Breast epithelium (tissue), 4 donors: ENCODE measurements around the gene NFIX. TPM values are rescaled to one million over a fixed set of nuclear protein-coding genes. Genes with fewer than 3 reads are reported as not detected.
"Not testable (repeated sequence)": the region's sequence is repeated elsewhere in the genome, so short reads cannot be mapped to it uniquely, and the experiment has no call there.

Experiments
- DNase-seq, 2 donors: peaks; one replicate each; pipeline ENCODE4 v3.0.0-alpha.2; 2019; ENCODE audit warnings: low spot score in 2 of 2
- H3K27ac ChIP-seq, 2 donors: fragments of 200-600 bp; sonication (generic) in 1 of 2; one replicate each; pipeline ENCODE4 v1.5.1; 2016 to 2019; ENCODE audit warnings: mild to moderate bottlenecking in 1 of 2
- H3K27me3 ChIP-seq, 2 donors: fragments of 200-600 bp; sonication (generic) in 1 of 2; one replicate each; pipeline versions ENCODE4 v1.5.1 to v1.6.0; 2017 to 2019; ENCODE audit warnings: control low read depth in 1 of 2, mild to moderate bottlenecking in 1 of 2
- H3K36me3 ChIP-seq: fragments of 200-600 bp; one replicate; pipeline ENCODE4 v1.5.1; 2019
- H3K4me1 ChIP-seq, 2 donors: fragments of 200-600 bp; sonication (generic); one replicate each; pipeline ENCODE4 v1.5.1; 2016 to 2019; ENCODE audit warnings: control low read depth in 1 of 2
- H3K4me3 ChIP-seq, 3 donors: fragments of 200-600 bp; sonication (generic); 1 replicate in 2 of 3; 2 replicates in 1 of 3; pipeline ENCODE4 v1.5.1; 2016 to 2019; ENCODE audit warnings: mild to moderate bottlenecking in 3 of 3, moderate library complexity in 2 of 3
- H3K9me3 ChIP-seq, 2 donors: fragments of 200-600 bp; sonication (generic) in 1 of 2; one replicate each; pipeline ENCODE4 v1.5.1; 2016 to 2019; ENCODE audit warnings: control low read depth in 1 of 2
- POLR2A ChIP-seq: fragments of 450-650 bp; IDR thresholded peaks from one replicate; pipeline ENCODE4 v1.6.1; 2016; ENCODE audit warnings: antibody characterized with exemption, mild to moderate bottlenecking, moderate library complexity
- POLR2AphosphoS5 ChIP-seq, 3 donors: sonication (generic); formaldehyde crosslinking; IDR thresholded peaks; one replicate each; pipeline ENCODE4 v1.6.1; 2017; ENCODE audit warnings: antibody characterized with exemption in 3 of 3
- intact Hi-C: fragments of 100-400 bp; cut with DNase I; formaldehyde crosslinking; loops from one replicate; pipeline ENCODE4 v1.15.1; 2023; ENCODE audit warnings: low total_unique reads
- total RNA-seq, 3 donors: library from RNA; depleted of rRNA; stranded (reverse); fragments of >200 nt; gene quantifications; one replicate each; pipeline ENCODE4 v1.1.0, GENCODE V29; 2016
- TF ChIP-seq, protein P1 (sequence below), 3 donors: fragments of 450-650 bp; IDR thresholded peaks; one replicate each; pipeline ENCODE4 v1.5.1; 2016 to 2017; ENCODE audit warnings: antibody characterized with exemption in 3 of 3, mild to moderate bottlenecking in 3 of 3, moderate library complexity in 3 of 3

The NFIX gene
- total RNA-seq, 3 donors from 2014 or later, result 43.6 to 53.9 (median 52.8) TPM

DNA sequence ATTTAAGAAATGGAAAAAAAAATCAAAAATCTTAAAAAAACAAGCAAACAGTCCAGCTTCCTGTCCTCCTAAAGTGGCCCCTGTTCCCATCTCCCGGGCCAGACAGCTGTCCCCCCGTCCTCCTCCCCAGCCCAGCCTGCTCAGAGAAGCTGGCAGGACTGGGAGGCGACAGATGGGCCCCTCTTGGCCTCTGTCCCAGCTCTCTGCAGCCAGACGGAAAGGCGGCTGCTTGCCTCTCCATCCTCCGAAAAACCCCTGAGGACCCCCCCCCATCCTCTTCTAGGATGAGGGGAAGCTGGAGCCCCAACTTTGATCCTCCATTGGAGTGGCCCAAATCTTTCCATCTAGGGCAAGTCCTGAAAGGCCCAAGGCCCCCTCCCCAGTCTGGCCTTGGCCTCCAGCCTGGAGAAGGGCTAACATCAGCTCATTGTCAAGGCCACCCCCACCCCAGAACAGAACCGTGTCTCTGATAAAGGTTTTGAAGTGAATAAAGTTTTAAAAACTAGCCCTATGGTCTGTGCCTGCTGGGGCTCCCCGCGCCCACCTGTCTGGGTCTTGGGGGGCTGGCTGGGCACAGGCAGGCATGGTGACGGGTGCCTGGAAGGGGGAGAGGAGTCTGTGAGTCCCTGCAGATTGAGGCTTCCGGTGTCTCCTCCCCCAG, 42.0 kb upstream of the NFIX start:
- no peak for DNase-seq
- Histone ChIP-seq H3K4me3 (no peak overlapping the region), H3K9me3 (no peaks in the 10 kb centered on the region), H3K4me1 (peaks cover 6 to 7% of the 10 kb centered on the region in 2 donors), H3K27ac (peak overlapping the region in 1 of 2 donors; percentile 61), H3K27me3 (no peaks in the 10 kb centered on the region), H3K36me3 (peaks cover 17% of the 10 kb centered on the region)
- intact Hi-C loops, result no loop called here
- TF ChIP-seq, protein P1, sequence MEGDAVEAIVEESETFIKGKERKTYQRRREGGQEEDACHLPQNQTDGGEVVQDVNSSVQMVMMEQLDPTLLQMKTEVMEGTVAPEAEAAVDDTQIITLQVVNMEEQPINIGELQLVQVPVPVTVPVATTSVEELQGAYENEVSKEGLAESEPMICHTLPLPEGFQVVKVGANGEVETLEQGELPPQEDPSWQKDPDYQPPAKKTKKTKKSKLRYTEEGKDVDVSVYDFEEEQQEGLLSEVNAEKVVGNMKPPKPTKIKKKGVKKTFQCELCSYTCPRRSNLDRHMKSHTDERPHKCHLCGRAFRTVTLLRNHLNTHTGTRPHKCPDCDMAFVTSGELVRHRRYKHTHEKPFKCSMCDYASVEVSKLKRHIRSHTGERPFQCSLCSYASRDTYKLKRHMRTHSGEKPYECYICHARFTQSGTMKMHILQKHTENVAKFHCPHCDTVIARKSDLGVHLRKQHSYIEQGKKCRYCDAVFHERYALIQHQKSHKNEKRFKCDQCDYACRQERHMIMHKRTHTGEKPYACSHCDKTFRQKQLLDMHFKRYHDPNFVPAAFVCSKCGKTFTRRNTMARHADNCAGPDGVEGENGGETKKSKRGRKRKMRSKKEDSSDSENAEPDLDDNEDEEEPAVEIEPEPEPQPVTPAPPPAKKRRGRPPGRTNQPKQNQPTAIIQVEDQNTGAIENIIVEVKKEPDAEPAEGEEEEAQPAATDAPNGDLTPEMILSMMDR (IDR thresholded peaks at IDR 0.05), result no peak
- no peak for TF ChIP-seq POLR2AphosphoS5 (IDR thresholded peaks at IDR 0.05)
- TF ChIP-seq POLR2A, result no peak

DNA sequence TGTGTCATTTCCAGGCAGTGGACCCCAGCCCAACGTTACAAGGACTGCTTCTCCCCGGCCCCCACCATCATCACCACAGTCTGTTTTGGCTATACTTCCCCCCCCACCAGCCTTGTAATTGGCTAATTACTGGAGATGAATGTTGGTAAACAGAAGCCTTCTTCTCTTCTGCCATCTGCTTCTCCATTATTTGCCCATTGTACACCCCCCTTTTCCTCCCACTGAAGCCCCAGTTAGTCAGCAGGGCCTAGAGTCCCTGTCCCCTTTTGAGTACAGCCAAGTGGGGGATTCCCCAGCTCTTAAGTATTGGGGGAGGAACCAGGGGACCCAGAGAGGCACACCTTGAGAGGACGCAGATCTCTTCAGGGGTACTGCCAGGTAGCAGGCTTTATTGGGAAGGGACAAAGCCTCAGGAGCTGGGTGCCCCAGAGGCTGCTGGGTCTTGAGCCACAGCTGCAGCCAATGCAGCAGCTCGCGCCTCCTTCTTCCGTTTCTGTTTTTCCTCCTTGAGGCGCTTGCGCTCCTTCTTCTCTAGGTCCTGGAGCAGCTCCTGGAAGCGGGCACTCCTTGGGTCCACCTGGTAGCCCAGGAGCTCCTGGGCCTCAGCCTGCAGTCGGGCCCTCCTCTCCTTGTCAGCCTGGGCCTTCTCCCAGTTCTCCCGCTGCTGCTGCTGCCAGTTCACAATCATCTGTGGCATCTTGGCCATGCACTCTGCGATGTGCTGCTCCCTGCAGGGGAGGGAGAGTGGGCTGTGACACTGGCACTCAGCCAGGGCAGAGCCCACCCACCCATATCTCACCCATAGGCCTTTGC, 41.3 kb upstream of the NFIX start:
- no peaks in the 10 kb centered on the region for H3K9me3 ChIP-seq
- peak overlapping the region in 1 of 2 donors; percentile 61 for H3K27ac ChIP-seq
- H3K36me3 ChIP-seq, result peaks cover 10% of the 10 kb centered on the region
- H3K4me3 ChIP-seq, result no peak overlapping the region
- peaks cover 6 to 7% of the 10 kb centered on the region in 2 donors for H3K4me1 ChIP-seq
- no peaks in the 10 kb centered on the region for H3K27me3 ChIP-seq
- intact Hi-C loops, result no loop called here
- TF ChIP-seq POLR2A, result no peak
- TF ChIP-seq, protein P1 (IDR thresholded peaks at IDR 0.05), result no peak
- TF ChIP-seq POLR2AphosphoS5 (IDR thresholded peaks at IDR 0.05), result no peak
- no peak for DNase-seq

DNA sequence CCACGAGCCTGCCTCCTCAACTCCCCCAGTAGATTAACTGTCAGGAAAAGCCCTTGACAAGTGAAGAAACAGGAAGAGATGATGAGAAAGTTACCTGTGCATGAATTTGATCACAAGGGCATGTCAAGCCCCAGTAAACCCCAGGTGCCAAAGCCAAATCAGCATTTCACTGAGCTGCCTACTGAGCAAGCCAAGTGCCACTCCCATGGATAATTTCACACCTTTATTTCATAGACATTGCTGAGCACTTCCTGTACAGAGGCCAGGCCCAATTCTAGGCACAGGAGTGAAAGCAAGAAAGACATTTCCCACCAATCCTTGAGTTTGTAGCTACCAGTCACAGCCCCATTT, 40.7 kb upstream of the NFIX start:
- intact Hi-C loops, result no loop called here
- H3K36me3 ChIP-seq, result peaks cover 4% of the 10 kb centered on the region
- H3K9me3 ChIP-seq, result no peaks in the 10 kb centered on the region
- no peak for DNase-seq
- TF ChIP-seq POLR2AphosphoS5 (IDR thresholded peaks at IDR 0.05) (no peak), POLR2A (no peak)
- TF ChIP-seq, protein P1 (IDR thresholded peaks at IDR 0.05), result no peak
- H3K27ac ChIP-seq, result no peak overlapping the region
- H3K27me3 ChIP-seq, result no peaks in the 10 kb centered on the region
- peaks cover 6 to 7% of the 10 kb centered on the region in 2 donors for H3K4me1 ChIP-seq
- no peak overlapping the region for H3K4me3 ChIP-seq

DNA sequence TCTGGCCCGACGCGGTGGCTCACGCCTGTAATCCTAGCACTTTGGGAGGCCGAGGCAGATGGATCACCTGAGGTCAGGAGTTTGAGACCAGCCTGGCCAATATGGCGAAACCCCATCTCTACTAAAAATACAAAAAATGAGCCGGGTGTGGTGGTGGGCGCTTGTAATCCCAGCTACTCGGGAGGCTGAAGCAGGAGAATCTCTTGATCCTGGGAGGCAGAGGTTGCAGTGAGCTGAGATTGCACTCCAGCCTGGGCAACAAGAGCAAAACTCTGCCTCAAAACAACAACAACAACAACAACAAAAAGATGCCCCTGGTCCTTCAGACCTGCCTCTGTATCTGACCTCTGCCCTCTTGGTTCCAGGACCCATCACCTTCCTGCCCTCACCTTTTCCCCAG, 39.7 kb upstream of the NFIX start:
- Histone ChIP-seq H3K4me3 (peak overlapping the region in 1 of 3 donors; percentile 91), H3K27ac (peak overlapping the region; percentile 90 to 94)
- H3K4me1 ChIP-seq, result not testable (repeated sequence)

DNA sequence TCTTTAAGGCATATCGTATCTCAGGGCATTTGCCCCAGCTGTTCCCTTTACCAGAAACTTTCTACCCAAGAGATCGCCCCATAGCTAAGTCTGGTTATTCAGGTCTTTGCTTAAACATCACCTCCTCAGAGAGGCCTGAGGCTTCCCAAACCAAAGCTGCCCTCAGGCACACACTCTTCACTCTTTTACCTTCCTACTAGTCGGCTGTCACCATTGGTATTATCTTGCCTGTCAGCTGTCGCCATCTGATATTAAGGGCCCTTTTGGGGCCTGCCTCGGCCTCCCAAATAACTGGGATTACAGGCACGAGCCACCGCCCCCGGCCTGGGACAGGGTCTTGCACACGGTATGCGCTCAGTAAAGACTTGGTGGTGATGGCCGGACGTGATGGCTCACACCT, 39.3 kb upstream of the NFIX start:
- H3K27ac ChIP-seq, result peak overlapping the region; percentile 90 to 94
- H3K4me1 ChIP-seq, result peaks cover 6 to 7% of the 10 kb centered on the region in 2 donors
- H3K27me3 ChIP-seq, result no peaks in the 10 kb centered on the region
- intact Hi-C loops, result no loop called here
- no peaks in the 10 kb centered on the region for H3K36me3 ChIP-seq
- peak overlapping the region; percentile 91 to 99 (median 92) for H3K4me3 ChIP-seq
- H3K9me3 ChIP-seq, result no peaks in the 10 kb centered on the region
- DNase-seq, result no peak
- TF ChIP-seq, protein P1 (IDR thresholded peaks at IDR 0.05), result no peak
- no peak for TF ChIP-seq POLR2A
- no peak for TF ChIP-seq POLR2AphosphoS5 (IDR thresholded peaks at IDR 0.05)

More for the DNA sequence above, 39.7 kb upstream of the NFIX start:
- DNase-seq, H3K36me3 ChIP-seq, H3K27me3 ChIP-seq, intact Hi-C loops, H3K9me3 ChIP-seq: not testable (repeated sequence)
